NT2/D1 (cell line): ENCODE measurements around the gene ITGAL.
"Not testable (repeated sequence)": the region's sequence is repeated elsewhere in the genome, so short reads cannot be mapped to it uniquely, and the experiment has no call there.

ENCODE experiments used
- DNase-seq: peaks from one replicate; pipeline ENCODE4 v3.0.0-alpha.2; 2011; ENCODE audit warnings: low read depth, low spot score
- H3K27me3 ChIP-seq: 2 replicates; pipeline ENCODE4 v1.6.0; 2011; ENCODE audit warnings: mild to moderate bottlenecking; ENCODE audit not compliant: insufficient read length, insufficient read depth
- H3K36me3 ChIP-seq: 2 replicates; pipeline ENCODE4 v1.6.1; 2011; ENCODE audit warnings: mild to moderate bottlenecking, low read length, mixed read lengths; ENCODE audit not compliant: insufficient read depth, insufficient read length
- H3K4me1 ChIP-seq: 2 replicates; pipeline ENCODE4 v1.5.1; 2011; ENCODE audit not compliant: insufficient read depth, insufficient read length
- H3K4me3 ChIP-seq: 2 replicates; pipeline ENCODE4 v1.5.1; 2011; ENCODE audit warnings: low read depth; ENCODE audit not compliant: insufficient read length
- H3K9ac ChIP-seq: 2 replicates; pipeline ENCODE4 v1.6.0; 2011; ENCODE audit warnings: low read depth; ENCODE audit not compliant: insufficient read length
- H3K9me3 ChIP-seq: 2 replicates; pipeline ENCODE4 v1.5.1; 2011; ENCODE audit warnings: mild to moderate bottlenecking, low read length; ENCODE audit not compliant: insufficient read depth
- SUZ12 ChIP-seq: IDR thresholded peaks from 2 replicates; pipeline ENCODE4 v1.6.1; 2011; ENCODE audit not compliant: insufficient read length, insufficient read depth; ENCODE audit errors: extremely low read depth
- YY1 ChIP-seq: IDR thresholded peaks from 2 replicates; pipeline ENCODE4 v1.6.1; 2011; ENCODE audit not compliant: insufficient read length, insufficient read depth
- ZNF274 ChIP-seq: IDR thresholded peaks from 2 replicates; pipeline ENCODE4 v1.6.1; 2011; ENCODE audit warnings: mild to moderate bottlenecking, low read depth, low read length

The ITGAL gene

GRCh38 chr16:30539000-30539964, 66.7 kb downstream of the ITGAL start:
- Histone ChIP-seq H3K27me3 (no peaks in the 10 kb centered on the region), H3K4me1 (peaks cover 19% of the 10 kb centered on the region), H3K9ac (no peak overlapping the region), H3K4me3 (no peak overlapping the region), H3K9me3 (no peaks in the 10 kb centered on the region), H3K36me3 (peaks cover 13% of the 10 kb centered on the region)
- no peak for DNase-seq
- TF ChIP-seq ZNF274 (no peak), YY1 (no peak), SUZ12 (no peak)

GRCh38 chr16:30539986-30540526, 67.5 kb downstream of the ITGAL start:
- DNase-seq, H3K27me3 ChIP-seq, H3K9me3 ChIP-seq, H3K4me3 ChIP-seq, H3K9ac ChIP-seq: not testable (repeated sequence)
- peaks cover 13% of the 10 kb centered on the region for H3K36me3 ChIP-seq
- H3K4me1 ChIP-seq = peaks cover 22% of the 10 kb centered on the region

DNA sequence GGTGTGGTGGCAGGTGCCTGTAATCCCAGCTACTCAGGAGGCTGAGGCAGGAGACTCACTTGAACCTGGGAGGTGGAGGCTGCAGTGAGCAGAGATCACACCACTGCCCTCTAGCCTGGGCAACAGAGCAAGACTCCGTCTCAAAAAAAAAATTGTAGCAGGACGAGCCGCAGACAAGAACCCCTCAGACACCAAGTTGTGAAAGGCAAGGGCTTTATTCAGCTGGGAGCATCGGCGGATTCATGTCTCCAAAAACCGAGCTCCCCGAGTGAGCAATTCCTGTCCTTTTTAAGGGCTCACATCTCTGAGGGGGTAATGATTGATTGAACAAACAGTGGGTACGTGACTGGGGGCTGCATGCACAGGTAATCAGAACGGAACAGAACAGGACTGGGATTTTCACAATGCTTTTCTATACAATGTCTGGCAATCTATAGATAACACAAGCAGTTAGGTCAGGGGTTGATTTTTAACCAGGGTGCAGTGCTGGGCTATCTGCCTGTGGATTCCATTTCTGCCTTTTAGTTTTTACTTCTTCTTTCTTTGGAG, 68.4 kb downstream of the ITGAL start:
- peaks cover 26% of the 10 kb centered on the region for H3K4me1 ChIP-seq
- H3K9ac ChIP-seq, H3K27me3 ChIP-seq, H3K9me3 ChIP-seq, H3K4me3 ChIP-seq, DNase-seq: not testable (repeated sequence)
- peaks cover 13% of the 10 kb centered on the region for H3K36me3 ChIP-seq

GRCh38 chr16:30541502-30542329, 69.2 kb downstream of the ITGAL start:
- H3K4me1 ChIP-seq = peaks cover 30% of the 10 kb centered on the region
- peaks cover 13% of the 10 kb centered on the region for H3K36me3 ChIP-seq
- H3K4me3 ChIP-seq = peak overlapping the region; percentile 19
- no peaks in the 10 kb centered on the region for H3K27me3 ChIP-seq
- H3K9me3 ChIP-seq = no peaks in the 10 kb centered on the region
- no peak for TF ChIP-seq ZNF274
- no peak for TF ChIP-seq YY1
- no peak for TF ChIP-seq SUZ12
- H3K9ac ChIP-seq = peak overlapping the region; percentile 26
- no peak for DNase-seq

- no peaks in the 10 kb centered on the region for H3K9me3 ChIP-seq
- TF ChIP-seq YY1 = no peak
- TF ChIP-seq SUZ12 = no peak
- no peak for TF ChIP-seq ZNF274
- DNase-seq = no peak
- no peak overlapping the region for H3K4me3 ChIP-seq
- H3K4me1 ChIP-seq = peaks cover 34% of the 10 kb centered on the region
- H3K9ac ChIP-seq = no peak overlapping the region
- peaks cover 9% of the 10 kb centered on the region for H3K36me3 ChIP-seq
- no peaks in the 10 kb centered on the region for H3K27me3 ChIP-seq
Measured at GRCh38 chr16:30543067-30543466, 70.5 kb downstream of the ITGAL start.

- Histone ChIP-seq H3K9me3 (no peaks in the 10 kb centered on the region), H3K27me3 (no peaks in the 10 kb centered on the region), H3K9ac (no peak overlapping the region), H3K4me3 (no peak overlapping the region), H3K36me3 (no peaks in the 10 kb centered on the region), H3K4me1 (peaks cover 38% of the 10 kb centered on the region)
- DNase-seq = no peak
- TF ChIP-seq ZNF274 (no peak), SUZ12 (no peak), YY1 (no peak)
Measured at GRCh38 chr16:30546115-30546514, 73.6 kb downstream of the ITGAL start.
